GM12891 (cell line): Measurements from ENCODE around the gene ZNF385A.

Experiments used
- POLR2A ChIP-seq: IDR thresholded peaks from 2 replicates; pipeline ENCODE4 v1.6.1; 2011; ENCODE audit warnings: low read depth, low read length, control low read depth
- POLR2AphosphoS5 ChIP-seq: IDR thresholded peaks from 2 replicates; pipeline ENCODE4 v1.6.1; 2011; ENCODE audit warnings: low read depth, low read length, control low read depth
- POU2F2 ChIP-seq: IDR thresholded peaks from 2 replicates; pipeline ENCODE4 v1.6.1; 2011; ENCODE audit warnings: low read depth, mild to moderate bottlenecking, control low read depth, low read length, moderate library complexity
- SPI1 ChIP-seq: IDR thresholded peaks from 2 replicates; pipeline ENCODE4 v1.6.1; 2011; ENCODE audit warnings: low read depth, low read length, control low read depth
- TAF1 ChIP-seq: IDR thresholded peaks from 2 replicates; pipeline ENCODE4 v1.6.1; 2011; ENCODE audit warnings: low read depth, low read length, control low read depth

DNA sequence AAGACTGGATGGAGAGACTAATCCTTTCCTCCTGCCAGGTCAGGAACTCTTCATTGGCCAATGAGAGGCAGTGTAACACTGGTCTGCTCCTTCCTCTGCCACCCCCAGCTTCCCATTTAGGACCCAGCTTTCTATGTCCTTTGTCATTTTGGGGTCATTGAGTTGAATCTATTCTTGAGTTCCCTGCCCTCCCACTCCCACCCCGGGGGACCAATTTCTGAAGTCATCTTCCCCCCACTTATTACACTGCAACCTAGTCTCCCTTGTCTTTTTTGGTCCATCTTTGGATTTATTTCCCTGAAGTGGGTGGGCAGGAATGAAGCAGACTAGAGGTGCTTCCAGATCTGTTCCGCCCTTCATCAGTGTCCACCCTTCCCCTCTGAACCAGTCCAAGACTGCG lies 42.2 kb upstream of the ZNF385A start:
- TF ChIP-seq POLR2A: no peak
- no peak for TF ChIP-seq POLR2AphosphoS5
- TF ChIP-seq TAF1: no peak
- TF ChIP-seq SPI1: no peak
- TF ChIP-seq POU2F2: no peak
